EH (cell line): ENCODE results near the gene PCDHGB5.

Source experiments
- DNase-seq: peaks from one replicate; pipeline ENCODE4 v3.0.0-alpha.2; 2015; ENCODE audit warnings: low read depth

PCDHGB5 gene

DNA sequence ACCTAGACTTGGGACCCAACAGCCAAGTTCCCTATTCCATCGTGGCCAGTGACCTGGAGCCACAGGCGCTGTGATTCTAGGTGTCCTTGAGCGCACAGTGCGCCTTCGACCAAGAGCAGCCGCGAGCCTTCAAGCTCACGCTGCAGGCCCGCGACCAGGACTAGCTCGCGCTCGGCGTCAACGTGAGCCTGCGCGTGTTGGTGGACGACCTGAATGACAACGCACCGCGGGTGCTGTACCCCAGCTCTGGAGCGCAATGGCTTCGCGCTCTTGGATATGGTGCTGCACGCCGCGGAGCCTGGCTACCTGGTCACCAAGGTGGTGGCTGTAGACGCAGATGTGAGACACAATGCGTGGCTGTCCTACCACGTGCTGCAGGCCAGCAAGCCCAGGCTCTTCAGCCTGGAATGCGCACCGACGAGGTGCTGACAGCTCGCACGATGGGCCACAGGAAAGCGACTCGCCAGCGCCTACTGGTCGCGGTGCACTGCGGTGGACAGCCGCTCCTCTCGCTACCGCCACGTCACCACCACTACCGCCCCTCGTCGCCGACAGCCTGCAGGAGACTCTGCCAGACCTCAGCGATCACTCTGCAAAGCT, 43.9 kb downstream of the PCDHGB5 start:
- DNase-seq = no peak
